HCT116 (cell line): ENCODE results near the gene NUB1. TPM values are rescaled to one million over a fixed set of nuclear protein-coding genes. Genes with fewer than 3 reads are reported as not detected.

Experiments used
- ATAC-seq: fragments of 200-7000 bp; cut with Tn5 transposase; 2 replicates; pipeline ENCODE4 v1.9.1; 2020; ENCODE audit warnings: mild to moderate bottlenecking, moderate library complexity
- BruUV-seq: library from RNA; stranded (reverse); fragments of 400-500 nt; replicated peaks from 2 replicates; lab custom pipeline; 2021; lab: Mats Ljungman, UMichigan
- CTCF ChIA-PET: fragments of 300-600 bp; sonication (Branson Sonifier 250); formaldehyde crosslinking; loops from one replicate; lab custom pipeline; 2021; ENCODE audit warnings: antibody characterized with exemption; lab: Charles Lee
- POLR2A ChIA-PET: fragments of 300-600, 350-600 bp; sonication (Branson Sonifier 250); formaldehyde crosslinking; loops from one replicate; lab custom pipeline; 2021; ENCODE audit warnings: antibody characterized with exemption; lab: Charles Lee
- RAD21 ChIA-PET, 2 experiments: fragments of 300-600 bp; sonication (Branson Sonifier 250); formaldehyde crosslinking; loops; one replicate each; lab custom pipeline; 2023; ENCODE audit warnings: low total read pairs in 2 of 2; ENCODE audit not compliant: uncharacterized antibody in 2 of 2, unreplicated experiment in 2 of 2, low non-redundant PET in 1 of 2; lab: Charles Lee
- DNase-seq: peaks from one replicate; pipeline ENCODE4 v3.0.0-alpha.2; 2010; ENCODE audit warnings: low read depth, low spot score
- H2AFZ ChIP-seq: fragments of 200-600 bp; shearing (Covaris generic), sonication (generic); 2 replicates; pipeline ENCODE4 v1.6.1; 2017; ENCODE audit warnings: low read depth, mixed run types, mixed read lengths, antibody characterized with exemption, low read length; ENCODE audit not compliant: poor library complexity, severe bottlenecking
- H3K27ac ChIP-seq: 2 replicates; pipeline ENCODE4 v1.5.1; 2012; ENCODE audit warnings: low read depth, low read length
- H3K27me3 ChIP-seq: fragments of 200-600 bp; sonication (generic); 2 replicates; pipeline ENCODE4 v1.6.1; 2016; ENCODE audit warnings: mixed run types, low read length, mixed read lengths; ENCODE audit not compliant: insufficient read depth
- H3K36me3 ChIP-seq, 2 experiments: fragments of 200-500 bp in 1 of 2; fragments of 200-600 bp in 1 of 2; sonication (Bioruptor generic) in 1 of 2; sonication (generic) in 1 of 2; 2 replicates each; pipeline versions ENCODE4 v1.5.1 to v1.6.1; 2014 to 2016; ENCODE audit warnings: low read length in 2 of 2, inconsistent platforms in 1 of 2, mixed read lengths in 1 of 2, mixed run types in 1 of 2; ENCODE audit not compliant: insufficient read depth in 2 of 2, control insufficient read depth in 1 of 2
- H3K4me1 ChIP-seq, 2 experiments: fragments of 200-600 bp in 1 of 2; sonication (generic) in 1 of 2; 2 replicates each; pipeline versions ENCODE4 v1.5.1 to v1.6.1; 2012 to 2017; ENCODE audit warnings: low read length in 2 of 2, inconsistent platforms in 1 of 2, mild to moderate bottlenecking in 1 of 2, mixed read lengths in 1 of 2, mixed run types in 1 of 2, moderate library complexity in 1 of 2; ENCODE audit not compliant: insufficient read depth in 2 of 2, control insufficient read depth in 1 of 2
- H3K4me2 ChIP-seq: fragments of 200-600 bp; sonication (generic); 2 replicates; pipeline ENCODE4 v1.6.1; 2017; ENCODE audit warnings: mixed run types, low read length, mixed read lengths
- H3K4me3 ChIP-seq, 2 experiments: fragments of 200-600 bp in 1 of 2; sonication (generic) in 1 of 2; replicated peaks in 1 of 2; 2 replicates each; pipeline ENCODE4 v1.5.1; 2011 to 2016; ENCODE audit warnings: low read length in 2 of 2, control low read depth in 1 of 2, low read depth in 1 of 2, mild to moderate bottlenecking in 1 of 2, mixed read lengths in 1 of 2, mixed run types in 1 of 2
- H3K79me2 ChIP-seq: fragments of 200-600 bp; sonication (generic); 2 replicates; pipeline ENCODE4 v1.6.1; 2017; ENCODE audit warnings: mild to moderate bottlenecking, mixed run types, low read length, moderate library complexity, mixed read lengths; ENCODE audit not compliant: insufficient read depth
- H3K9ac ChIP-seq: fragments of 200-600 bp; sonication (generic); 2 replicates; pipeline ENCODE4 v1.6.1; 2016; ENCODE audit warnings: low read length, mixed read lengths
- H3K9me2 ChIP-seq: fragments of 200-600 bp; sonication (generic), shearing (Covaris generic); 2 replicates; pipeline ENCODE4 v1.6.1; 2017; ENCODE audit warnings: mixed run types, mild to moderate bottlenecking, moderate library complexity; ENCODE audit not compliant: insufficient read depth
- H3K9me3 ChIP-seq, 2 experiments: fragments of 200-500 bp in 1 of 2; fragments of 200-600 bp in 1 of 2; sonication (Bioruptor generic) in 1 of 2; sonication (generic) in 1 of 2; 2 replicates each; pipeline ENCODE4 v1.6.1; 2014 to 2017; ENCODE audit warnings: low read length in 2 of 2, mixed read lengths in 2 of 2, inconsistent platforms in 1 of 2, low read depth in 1 of 2, mild to moderate bottlenecking in 1 of 2, mixed run types in 1 of 2, moderate library complexity in 1 of 2; ENCODE audit not compliant: control insufficient read depth in 1 of 2, insufficient read depth in 1 of 2
- H4K20me1 ChIP-seq: fragments of 200-600 bp; sonication (generic), shearing (Covaris generic); 2 replicates; pipeline ENCODE4 v1.6.1; 2017; ENCODE audit warnings: mixed run types, mild to moderate bottlenecking, moderate library complexity; ENCODE audit not compliant: insufficient read depth
- CBX3 ChIP-seq: IDR thresholded peaks from 2 replicates; pipeline ENCODE4 v1.6.1; 2012; ENCODE audit warnings: low read depth
- CEBPB ChIP-seq: IDR thresholded peaks from 2 replicates; pipeline ENCODE4 v1.6.1; 2012; ENCODE audit warnings: low read depth
- EGR1 ChIP-seq: IDR thresholded peaks from 2 replicates; pipeline ENCODE4 v1.6.1; 2012; ENCODE audit warnings: low read depth
- ELF1 ChIP-seq: IDR thresholded peaks from 2 replicates; pipeline ENCODE4 v1.6.1; 2012; ENCODE audit warnings: low read depth, borderline replicate concordance
- EZH2phosphoT487 ChIP-seq: fragments of 200-600 bp; IDR thresholded peaks from 2 replicates; pipeline ENCODE4 v1.6.1; 2018; ENCODE audit warnings: antibody characterized with exemption, borderline replicate concordance
- FOSL1 ChIP-seq: IDR thresholded peaks from 2 replicates; pipeline ENCODE4 v1.6.1; 2012; ENCODE audit warnings: low read depth
- POLR2A ChIP-seq: IDR thresholded peaks from 2 replicates; pipeline ENCODE4 v1.7.0; 2011; ENCODE audit warnings: borderline replicate concordance; ENCODE audit not compliant: insufficient read depth, insufficient read length; ENCODE audit errors: extremely low read depth
- POLR2AphosphoS5 ChIP-seq: IDR thresholded peaks from 2 replicates; pipeline ENCODE4 v1.6.1; 2011; ENCODE audit warnings: mild to moderate bottlenecking, low read depth, low read length, moderate library complexity
- RAD21 ChIP-seq: IDR thresholded peaks from 2 replicates; pipeline ENCODE4 v1.6.1; 2012; ENCODE audit warnings: low read depth, mild to moderate bottlenecking
- SIN3A ChIP-seq: IDR thresholded peaks from 2 replicates; pipeline ENCODE4 v1.6.1; 2012; ENCODE audit warnings: low read depth
- SP1 ChIP-seq: IDR thresholded peaks from 2 replicates; pipeline ENCODE4 v1.6.1; 2012; ENCODE audit warnings: low read depth
- TCF7L2 ChIP-seq: IDR thresholded peaks from 2 replicates; pipeline ENCODE4 v1.7.0; 2011; ENCODE audit warnings: borderline replicate concordance, inconsistent platforms; ENCODE audit not compliant: insufficient read depth, insufficient read length; ENCODE audit errors: extremely low read depth
- YY1 ChIP-seq: IDR thresholded peaks from 2 replicates; pipeline ENCODE4 v1.6.1; 2011; ENCODE audit warnings: low read length, low read depth, moderate library complexity, mild to moderate bottlenecking; ENCODE audit not compliant: insufficient replicate concordance; ENCODE audit errors: extremely low read depth
- ZNF274 ChIP-seq: fragments of 200-500 bp; sonication (Bioruptor generic); IDR thresholded peaks from 2 replicates; pipeline ENCODE4 v1.6.1; 2014; ENCODE audit warnings: mild to moderate bottlenecking, low read depth, low read length, inconsistent platforms
- intact Hi-C: fragments of 100-400 bp; cut with micrococcal nuclease; formaldehyde crosslinking; loops from 2 replicates; pipeline ENCODE4 v1.10.0; 2022
- total RNA-seq: library from RNA; stranded (reverse); gene quantifications from one replicate; pipeline ENCODE4 v1.2.1, GENCODE V29; 2021; ENCODE audit not compliant: unreplicated experiment
- TF ChIP-seq, protein P1 (sequence below): IDR thresholded peaks from 2 replicates; pipeline ENCODE4 v1.6.1; 2012
- TF ChIP-seq, protein P2 (sequence below): IDR thresholded peaks from 2 replicates; pipeline ENCODE4 v1.6.1; 2011; ENCODE audit warnings: mild to moderate bottlenecking, low read length, moderate library complexity; ENCODE audit not compliant: insufficient replicate concordance; ENCODE audit errors: extremely low read depth
- TF ChIP-seq, protein P3 (sequence below): IDR thresholded peaks from 2 replicates; pipeline ENCODE4 v1.6.1; 2012
- TF ChIP-seq, protein P4 (sequence below): IDR thresholded peaks from 2 replicates; pipeline ENCODE4 v1.6.1; 2012; ENCODE audit warnings: low read depth
- TF ChIP-seq, protein P5 (sequence below), 3 experiments: fragments of 200-600 bp in 1 of 3; sonication (generic) in 1 of 3; IDR thresholded peaks in 2 of 3; conservative IDR thresholded peaks in 1 of 3; 2 replicates each; pipeline ENCODE4 v1.5.1; 2012 to 2017; ENCODE audit warnings: low read depth in 2 of 3, low read length in 2 of 3, antibody characterized with exemption in 1 of 3, borderline replicate concordance in 1 of 3, control low read depth in 1 of 3, mild to moderate bottlenecking in 1 of 3, mixed read lengths in 1 of 3, mixed run types in 1 of 3, moderate library complexity in 1 of 3; ENCODE audit not compliant: insufficient read depth in 1 of 3

Gene NUB1
- total RNA-seq, 1 experiment from 2014 or later = 44.0 TPM

DNA sequence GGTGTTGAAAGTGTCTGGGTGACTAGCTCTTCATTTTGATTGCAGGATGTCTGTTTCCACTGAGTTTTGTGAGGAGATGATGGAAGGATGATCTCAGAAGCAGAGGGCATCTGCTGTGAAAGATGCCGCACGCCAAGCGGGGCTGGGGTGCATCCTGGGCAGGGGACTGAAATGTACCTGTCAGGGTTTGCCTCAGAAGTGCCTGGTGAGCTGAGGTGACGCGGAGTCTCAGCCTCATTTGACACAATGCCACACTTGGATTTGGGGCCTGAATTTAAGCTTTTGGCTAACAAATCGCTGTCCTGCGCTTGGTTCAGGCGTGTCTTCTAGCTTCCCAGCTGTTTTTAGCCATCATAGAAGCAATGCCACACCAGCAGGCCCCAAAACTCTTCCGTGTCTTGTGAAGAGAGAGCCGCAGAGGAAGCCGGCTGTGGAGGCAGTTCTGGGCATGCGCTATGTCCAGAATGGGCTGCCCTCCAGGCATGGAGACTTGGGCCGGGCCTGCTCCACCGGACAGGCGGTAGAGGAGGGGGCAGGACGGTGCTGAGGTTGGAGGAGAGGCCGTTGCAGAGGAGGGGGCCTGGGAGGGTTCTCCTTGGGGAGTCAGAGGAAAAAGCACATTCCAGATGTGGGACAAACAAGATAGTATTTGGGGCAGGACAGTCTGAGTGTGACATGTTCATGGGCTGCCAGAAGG is 37.0 kb downstream of the NUB1 start:
- TF ChIP-seq EZH2phosphoT487 (no peak), SIN3A (no peak), CEBPB (no peak), EGR1 (no peak), SP1 (no peak), POLR2AphosphoS5 (no peak), CBX3 (no peak), TCF7L2 (no peak), ZNF274 (no peak), FOSL1 (no peak), RAD21 (no peak), POLR2A (no peak), YY1 (no peak), ELF1 (no peak)
- TF ChIP-seq, protein P1, sequence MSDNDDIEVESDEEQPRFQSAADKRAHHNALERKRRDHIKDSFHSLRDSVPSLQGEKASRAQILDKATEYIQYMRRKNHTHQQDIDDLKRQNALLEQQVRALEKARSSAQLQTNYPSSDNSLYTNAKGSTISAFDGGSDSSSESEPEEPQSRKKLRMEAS = no peak
- TF ChIP-seq, protein P2, sequence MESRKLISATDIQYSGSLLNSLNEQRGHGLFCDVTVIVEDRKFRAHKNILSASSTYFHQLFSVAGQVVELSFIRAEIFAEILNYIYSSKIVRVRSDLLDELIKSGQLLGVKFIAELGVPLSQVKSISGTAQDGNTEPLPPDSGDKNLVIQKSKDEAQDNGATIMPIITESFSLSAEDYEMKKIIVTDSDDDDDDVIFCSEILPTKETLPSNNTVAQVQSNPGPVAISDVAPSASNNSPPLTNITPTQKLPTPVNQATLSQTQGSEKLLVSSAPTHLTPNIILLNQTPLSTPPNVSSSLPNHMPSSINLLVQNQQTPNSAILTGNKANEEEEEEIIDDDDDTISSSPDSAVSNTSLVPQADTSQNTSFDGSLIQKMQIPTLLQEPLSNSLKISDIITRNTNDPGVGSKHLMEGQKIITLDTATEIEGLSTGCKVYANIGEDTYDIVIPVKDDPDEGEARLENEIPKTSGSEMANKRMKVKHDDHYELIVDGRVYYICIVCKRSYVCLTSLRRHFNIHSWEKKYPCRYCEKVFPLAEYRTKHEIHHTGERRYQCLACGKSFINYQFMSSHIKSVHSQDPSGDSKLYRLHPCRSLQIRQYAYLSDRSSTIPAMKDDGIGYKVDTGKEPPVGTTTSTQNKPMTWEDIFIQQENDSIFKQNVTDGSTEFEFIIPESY = no peak
- TF ChIP-seq, protein P3, sequence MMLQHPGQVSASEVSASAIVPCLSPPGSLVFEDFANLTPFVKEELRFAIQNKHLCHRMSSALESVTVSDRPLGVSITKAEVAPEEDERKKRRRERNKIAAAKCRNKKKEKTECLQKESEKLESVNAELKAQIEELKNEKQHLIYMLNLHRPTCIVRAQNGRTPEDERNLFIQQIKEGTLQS = no peak
- TF ChIP-seq, protein P4, sequence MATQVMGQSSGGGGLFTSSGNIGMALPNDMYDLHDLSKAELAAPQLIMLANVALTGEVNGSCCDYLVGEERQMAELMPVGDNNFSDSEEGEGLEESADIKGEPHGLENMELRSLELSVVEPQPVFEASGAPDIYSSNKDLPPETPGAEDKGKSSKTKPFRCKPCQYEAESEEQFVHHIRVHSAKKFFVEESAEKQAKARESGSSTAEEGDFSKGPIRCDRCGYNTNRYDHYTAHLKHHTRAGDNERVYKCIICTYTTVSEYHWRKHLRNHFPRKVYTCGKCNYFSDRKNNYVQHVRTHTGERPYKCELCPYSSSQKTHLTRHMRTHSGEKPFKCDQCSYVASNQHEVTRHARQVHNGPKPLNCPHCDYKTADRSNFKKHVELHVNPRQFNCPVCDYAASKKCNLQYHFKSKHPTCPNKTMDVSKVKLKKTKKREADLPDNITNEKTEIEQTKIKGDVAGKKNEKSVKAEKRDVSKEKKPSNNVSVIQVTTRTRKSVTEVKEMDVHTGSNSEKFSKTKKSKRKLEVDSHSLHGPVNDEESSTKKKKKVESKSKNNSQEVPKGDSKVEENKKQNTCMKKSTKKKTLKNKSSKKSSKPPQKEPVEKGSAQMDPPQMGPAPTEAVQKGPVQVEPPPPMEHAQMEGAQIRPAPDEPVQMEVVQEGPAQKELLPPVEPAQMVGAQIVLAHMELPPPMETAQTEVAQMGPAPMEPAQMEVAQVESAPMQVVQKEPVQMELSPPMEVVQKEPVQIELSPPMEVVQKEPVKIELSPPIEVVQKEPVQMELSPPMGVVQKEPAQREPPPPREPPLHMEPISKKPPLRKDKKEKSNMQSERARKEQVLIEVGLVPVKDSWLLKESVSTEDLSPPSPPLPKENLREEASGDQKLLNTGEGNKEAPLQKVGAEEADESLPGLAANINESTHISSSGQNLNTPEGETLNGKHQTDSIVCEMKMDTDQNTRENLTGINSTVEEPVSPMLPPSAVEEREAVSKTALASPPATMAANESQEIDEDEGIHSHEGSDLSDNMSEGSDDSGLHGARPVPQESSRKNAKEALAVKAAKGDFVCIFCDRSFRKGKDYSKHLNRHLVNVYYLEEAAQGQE = no peak
- TF ChIP-seq, protein P5, sequence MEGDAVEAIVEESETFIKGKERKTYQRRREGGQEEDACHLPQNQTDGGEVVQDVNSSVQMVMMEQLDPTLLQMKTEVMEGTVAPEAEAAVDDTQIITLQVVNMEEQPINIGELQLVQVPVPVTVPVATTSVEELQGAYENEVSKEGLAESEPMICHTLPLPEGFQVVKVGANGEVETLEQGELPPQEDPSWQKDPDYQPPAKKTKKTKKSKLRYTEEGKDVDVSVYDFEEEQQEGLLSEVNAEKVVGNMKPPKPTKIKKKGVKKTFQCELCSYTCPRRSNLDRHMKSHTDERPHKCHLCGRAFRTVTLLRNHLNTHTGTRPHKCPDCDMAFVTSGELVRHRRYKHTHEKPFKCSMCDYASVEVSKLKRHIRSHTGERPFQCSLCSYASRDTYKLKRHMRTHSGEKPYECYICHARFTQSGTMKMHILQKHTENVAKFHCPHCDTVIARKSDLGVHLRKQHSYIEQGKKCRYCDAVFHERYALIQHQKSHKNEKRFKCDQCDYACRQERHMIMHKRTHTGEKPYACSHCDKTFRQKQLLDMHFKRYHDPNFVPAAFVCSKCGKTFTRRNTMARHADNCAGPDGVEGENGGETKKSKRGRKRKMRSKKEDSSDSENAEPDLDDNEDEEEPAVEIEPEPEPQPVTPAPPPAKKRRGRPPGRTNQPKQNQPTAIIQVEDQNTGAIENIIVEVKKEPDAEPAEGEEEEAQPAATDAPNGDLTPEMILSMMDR (IDR thresholded peaks at IDR 0.05 in 2 of 3, conservative IDR thresholded peaks at IDR 0.05 in 1 of 3; ENCODE audit: borderline replicate concordance in 1 of 3, insufficient read depth in 1 of 3, low read depth in 2 of 3, low read length in 2 of 3) = no peak
- Histone ChIP-seq H3K79me2 (no peaks in the 10 kb centered on the region), H3K27ac (no peak overlapping the region), H2AFZ (no peak overlapping the region), H3K4me1 (no peaks in the 10 kb centered on the region), H3K4me2 (no peak overlapping the region), H3K9me2 (no peaks in the 10 kb centered on the region), H3K9ac (no peak overlapping the region), H3K27me3 (no peaks in the 10 kb centered on the region), H3K9me3 (no peaks in the 10 kb centered on the region), H4K20me1 (no peaks in the 10 kb centered on the region), H3K36me3 (no peaks in the 10 kb centered on the region; a peak in 1 of 4 replicates), H3K4me3 (no peak overlapping the region)
- ChIA-PET RAD21 (no interaction called here), POLR2A (no interaction called here), CTCF (no interaction called here)
- no TSS peak for BruUV-seq
- no peak for DNase-seq
- intact Hi-C loops = no loop called here
- no peak for ATAC-seq
